ENCODE results near the gene KMT2E.

KMT2E gene

GRCh38 chr7:104980440-104980839 is 33.6 kb upstream of the KMT2E start:
- no peak for DNase-seq (ENCODE audit: low read depth)
- TF ChIP-seq POLR2A (IDR thresholded peaks at IDR 0.05; ENCODE audit: extremely low read depth, insufficient read length) (no peak), MYC (IDR thresholded peaks at IDR 0.05; ENCODE audit: low read depth, low read length) (no peak)
- H3K4me3 ChIP-seq (ENCODE audit: low read depth, low read length): no peak overlapping the region

GRCh38 chr7:104980841-104981671 is 32.9 kb upstream of the KMT2E start:
- peak; percentile 77 for DNase-seq (ENCODE audit: low read depth)

GRCh38 chr7:104981672-104982037 is 32.4 kb upstream of the KMT2E start:
- no peak for DNase-seq (ENCODE audit: low read depth)
- H3K4me3 ChIP-seq (ENCODE audit: low read depth, low read length): no peak overlapping the region
- TF ChIP-seq POLR2A (IDR thresholded peaks at IDR 0.05; ENCODE audit: extremely low read depth, insufficient read length): no peak

More at GRCh38 chr7:104980841-104981671, 32.9 kb upstream of the KMT2E start:
- no peak overlapping the region for H3K4me3 ChIP-seq (ENCODE audit: low read depth, low read length)
- no peak for TF ChIP-seq MAX (IDR thresholded peaks at IDR 0.05; ENCODE audit: low read depth, low read length)
- no peak for TF ChIP-seq POLR2A (IDR thresholded peaks at IDR 0.05; ENCODE audit: extremely low read depth, insufficient read length)
- TF ChIP-seq CTCF (IDR thresholded peaks at IDR 0.05; ENCODE audit: low read depth, low read length): peak; percentile 48

GRCh38 chr7:104982308-104983075 is 31.5 kb upstream of the KMT2E start:
- TF ChIP-seq MYC (IDR thresholded peaks at IDR 0.05; ENCODE audit: low read depth, low read length): no peak
- no peak for DNase-seq (ENCODE audit: low read depth)
- peak overlapping the region; percentile 81 for H3K4me3 ChIP-seq (ENCODE audit: low read depth, low read length)

GRCh38 chr7:104983076-104983577 is 30.9 kb upstream of the KMT2E start:
- no peak for TF ChIP-seq POLR2A (IDR thresholded peaks at IDR 0.05; ENCODE audit: extremely low read depth, insufficient read length)
- no peak for TF ChIP-seq MAX (IDR thresholded peaks at IDR 0.05; ENCODE audit: low read depth, low read length)
- TF ChIP-seq CTCF (IDR thresholded peaks at IDR 0.05; ENCODE audit: low read depth, low read length): no peak
- TF ChIP-seq MYC (IDR thresholded peaks at IDR 0.05; ENCODE audit: low read depth, low read length): 0 out of 2 replicates have a peak, but pooled peaks have one; percentile 7
- peak overlapping the region; percentile 81 for H3K4me3 ChIP-seq (ENCODE audit: low read depth, low read length)
- no peak for DNase-seq (ENCODE audit: low read depth)

GRCh38 chr7:104983578-104984539 is 30.1 kb upstream of the KMT2E start:
- peak; percentile 40 for TF ChIP-seq MYC (IDR thresholded peaks at IDR 0.05; ENCODE audit: low read depth, low read length)
- peak; percentile 88 for TF ChIP-seq POLR2A (IDR thresholded peaks at IDR 0.05; ENCODE audit: extremely low read depth, insufficient read length)
- TF ChIP-seq CTCF (IDR thresholded peaks at IDR 0.05; ENCODE audit: low read depth, low read length): peak; percentile 48
- TF ChIP-seq MAX (IDR thresholded peaks at IDR 0.05; ENCODE audit: low read depth, low read length): peak; percentile 86
- peak; percentile 94 for DNase-seq (ENCODE audit: low read depth)
- peak overlapping the region; percentile 81 for H3K4me3 ChIP-seq (ENCODE audit: low read depth, low read length)

All from NB4 (cell line).